Karpas-422 (cell line): ENCODE data around the gene HOXD9. TPM values are rescaled to one million over a fixed set of nuclear protein-coding genes. Genes with fewer than 3 reads are reported as not detected.

ENCODE experiments used
- DNase-seq: peaks from one replicate; pipeline ENCODE4 v3.0.0-alpha.2; 2015
- H2AFZ ChIP-seq: fragments of 200-600 bp; sonication (generic); 2 replicates; pipeline ENCODE4 v1.6.1; 2014; ENCODE audit warnings: antibody characterized with exemption, low read length, mixed read lengths
- H3K27ac ChIP-seq: fragments of 200-600 bp; sonication (generic); 2 replicates; pipeline ENCODE4 v1.5.1; 2014; ENCODE audit warnings: mild to moderate bottlenecking, low read length, moderate library complexity
- H3K27me3 ChIP-seq: fragments of 200-600 bp; sonication (generic); 2 replicates; pipeline ENCODE4 v1.6.1; 2014; ENCODE audit warnings: low read length, mixed read lengths
- H3K36me3 ChIP-seq: fragments of 200-600 bp; sonication (generic); 2 replicates; pipeline ENCODE4 v1.6.1; 2014; ENCODE audit warnings: low read length, mixed read lengths; ENCODE audit not compliant: insufficient read depth
- H3K4me1 ChIP-seq: fragments of 200-600 bp; sonication (generic); 2 replicates; pipeline ENCODE4 v1.6.1; 2014; ENCODE audit warnings: mild to moderate bottlenecking, low read length, mixed read lengths
- H3K4me2 ChIP-seq: fragments of 200-600 bp; sonication (generic); 2 replicates; pipeline ENCODE4 v1.6.1; 2014; ENCODE audit warnings: low read length, low read depth, mild to moderate bottlenecking; ENCODE audit not compliant: poor library complexity, severe bottlenecking
- H3K4me3 ChIP-seq: fragments of 200-600 bp; sonication (generic); 2 replicates; pipeline ENCODE4 v1.5.1; 2014; ENCODE audit warnings: mild to moderate bottlenecking, antibody characterized with exemption, low read length, mixed read lengths
- H3K79me2 ChIP-seq: fragments of 200-600 bp; sonication (generic); 2 replicates; pipeline ENCODE4 v1.6.1; 2014; ENCODE audit warnings: mild to moderate bottlenecking, low read length, mixed read lengths
- H3K9ac ChIP-seq: fragments of 200-600 bp; sonication (generic); 2 replicates; pipeline ENCODE4 v1.6.0; 2014; ENCODE audit warnings: low read length
- H3K9me2 ChIP-seq: fragments of 200-600 bp; sonication (generic), shearing (Covaris generic); replicated peaks from 2 replicates; pipeline ENCODE4 v1.6.0; 2014; ENCODE audit warnings: mild to moderate bottlenecking, low read length, moderate library complexity; ENCODE audit not compliant: insufficient read depth
- H3K9me3 ChIP-seq: fragments of 300-700, 200-600 bp; sonication (generic); 2 replicates; pipeline ENCODE4 v1.6.1; 2014; ENCODE audit warnings: low read length, mixed read lengths
- H4K20me1 ChIP-seq: fragments of 200-600 bp; sonication (generic); 2 replicates; pipeline ENCODE4 v1.6.1; 2014; ENCODE audit warnings: mild to moderate bottlenecking, antibody characterized with exemption, low read length, low read depth; ENCODE audit not compliant: insufficient read depth
- total RNA-seq: library from RNA; depleted of rRNA; stranded (reverse); fragments of >200 nt; shearing (Covaris generic); gene quantifications from 2 replicates; pipeline ENCODE4 v1.2.3, GENCODE V29; 2014; ENCODE audit warnings: low replicate concordance

HOXD9 gene
- total RNA-seq, 1 experiment from 2014 or later = not detected

DNA sequence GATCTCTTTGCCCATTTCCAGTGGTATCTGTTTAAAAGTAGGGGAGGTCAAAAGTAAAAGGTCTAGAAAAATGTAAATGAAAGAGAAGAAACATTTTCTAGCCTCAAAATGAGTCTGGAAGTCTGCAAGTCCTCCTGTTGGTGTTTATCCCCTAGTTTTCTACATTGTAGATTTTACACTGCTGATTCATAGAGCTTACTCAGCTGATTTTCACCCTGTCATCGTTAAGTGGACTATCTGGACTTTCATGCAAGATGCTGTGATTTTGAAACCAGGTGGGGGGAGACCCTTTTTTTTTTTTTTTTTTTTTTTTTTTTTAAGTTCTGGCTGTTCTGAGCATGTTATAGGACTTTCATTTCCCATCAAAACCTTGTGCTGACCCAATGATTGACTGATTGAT lies 44.9 kb downstream of the HOXD9 start:
- no peak overlapping the region for H3K9ac ChIP-seq
- no peaks in the 10 kb centered on the region for H3K9me3 ChIP-seq
- H3K4me2 ChIP-seq = no peak overlapping the region
- H3K9me2 ChIP-seq = no peaks in the 10 kb centered on the region
- no peaks in the 10 kb centered on the region for H3K79me2 ChIP-seq
- DNase-seq = no peak
- no peak overlapping the region for H3K27ac ChIP-seq
- H3K4me1 ChIP-seq = no peaks in the 10 kb centered on the region
- H3K27me3 ChIP-seq = no peaks in the 10 kb centered on the region
- no peaks in the 10 kb centered on the region for H3K36me3 ChIP-seq
- no peak overlapping the region for H2AFZ ChIP-seq
- no peaks in the 10 kb centered on the region for H4K20me1 ChIP-seq
- no peak overlapping the region for H3K4me3 ChIP-seq

DNA sequence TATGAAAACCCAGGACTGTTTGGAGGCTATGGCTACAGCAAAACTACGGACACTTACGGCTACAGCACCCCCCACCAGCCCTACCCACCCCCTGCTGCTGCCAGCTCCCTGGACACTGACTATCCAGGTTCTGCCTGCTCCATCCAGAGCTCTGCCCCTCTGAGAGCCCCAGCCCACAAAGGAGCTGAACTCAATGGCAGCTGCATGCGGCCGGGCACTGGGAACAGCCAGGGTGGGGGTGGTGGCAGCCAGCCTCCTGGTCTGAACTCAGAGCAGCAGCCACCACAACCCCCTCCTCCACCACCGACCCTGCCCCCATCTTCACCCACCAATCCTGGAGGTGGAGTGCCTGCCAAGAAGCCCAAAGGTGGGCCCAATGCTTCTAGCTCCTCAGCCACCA lies 46.7 kb downstream of the HOXD9 start:
- H3K9me3 ChIP-seq = no peaks in the 10 kb centered on the region
- no peak overlapping the region for H3K4me2 ChIP-seq
- no peak overlapping the region for H3K27ac ChIP-seq
- no peak overlapping the region for H3K9ac ChIP-seq
- H3K9me2 ChIP-seq = no peaks in the 10 kb centered on the region
- no peak for DNase-seq
- no peak overlapping the region for H3K4me3 ChIP-seq
- H2AFZ ChIP-seq = no peak overlapping the region
- no peaks in the 10 kb centered on the region for H3K36me3 ChIP-seq
- no peaks in the 10 kb centered on the region for H4K20me1 ChIP-seq
- H3K27me3 ChIP-seq = no peaks in the 10 kb centered on the region
- H3K4me1 ChIP-seq = peaks cover 8% of the 10 kb centered on the region
- no peaks in the 10 kb centered on the region for H3K79me2 ChIP-seq

DNA sequence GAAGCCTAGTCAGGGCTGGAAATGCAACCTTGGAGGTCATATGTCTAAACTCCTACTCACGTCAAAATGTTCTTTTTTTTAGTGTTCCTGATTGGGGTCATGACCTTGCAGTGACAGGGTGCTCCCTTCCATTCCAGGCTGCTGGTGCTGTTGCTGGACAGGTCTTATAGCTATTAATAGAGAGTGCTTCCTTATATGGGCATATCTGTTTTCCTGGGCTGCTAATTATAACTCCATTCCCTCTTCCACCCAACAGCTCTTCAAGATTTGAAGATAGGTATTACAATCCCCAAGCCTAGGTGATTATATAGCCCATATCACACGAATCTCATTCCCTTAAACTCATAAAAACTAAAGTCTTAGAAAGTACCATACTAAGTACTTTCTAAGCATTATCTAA lies 47.2 kb downstream of the HOXD9 start:
- no peak for DNase-seq
- H3K79me2 ChIP-seq = no peaks in the 10 kb centered on the region
- no peaks in the 10 kb centered on the region for H4K20me1 ChIP-seq
- no peaks in the 10 kb centered on the region for H3K27me3 ChIP-seq
- H3K9me2 ChIP-seq = no peaks in the 10 kb centered on the region
- peaks cover 14% of the 10 kb centered on the region for H3K4me1 ChIP-seq
- H3K9me3 ChIP-seq = no peaks in the 10 kb centered on the region
- no peak overlapping the region for H3K4me3 ChIP-seq
- no peak overlapping the region for H2AFZ ChIP-seq
- no peak overlapping the region for H3K9ac ChIP-seq
- no peak overlapping the region for H3K4me2 ChIP-seq
- no peak overlapping the region for H3K27ac ChIP-seq
- no peaks in the 10 kb centered on the region for H3K36me3 ChIP-seq

DNA sequence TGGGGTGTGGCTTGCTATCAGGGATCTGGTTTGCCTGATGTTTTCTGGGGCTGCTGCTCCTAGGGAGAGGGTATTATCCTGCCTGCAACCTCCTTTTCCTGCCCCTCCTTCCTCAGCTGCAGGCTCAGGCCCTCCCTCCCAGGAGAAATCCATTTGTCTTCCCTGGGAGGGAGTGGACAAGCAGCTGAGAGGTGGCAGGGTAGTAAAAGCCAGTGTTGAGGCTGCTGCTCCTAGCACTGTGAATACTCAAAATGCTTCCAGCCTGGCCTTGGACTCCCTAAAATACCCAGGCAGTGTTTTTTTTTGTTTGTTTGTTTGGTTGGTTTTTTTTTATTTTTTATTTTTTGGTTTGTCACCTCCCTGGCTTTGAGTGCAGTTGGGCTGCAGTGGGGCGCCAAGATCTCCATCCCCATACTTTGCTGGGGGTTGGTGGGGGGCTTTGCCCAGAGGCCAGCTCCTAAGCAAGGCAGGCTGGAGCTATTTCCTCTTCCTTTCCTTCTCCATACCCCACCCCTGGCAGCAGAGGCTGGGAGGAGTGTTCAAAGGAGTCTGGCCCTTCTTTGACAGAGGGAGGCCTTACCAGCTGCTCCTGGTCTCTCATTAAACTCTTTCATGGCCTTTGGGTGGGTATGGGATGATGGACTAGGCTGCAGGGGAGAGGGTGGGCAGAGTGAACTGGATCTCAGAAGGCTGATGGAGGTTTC lies 48.2 kb downstream of the HOXD9 start:
- no peak overlapping the region for H3K27ac ChIP-seq
- no peaks in the 10 kb centered on the region for H3K9me3 ChIP-seq
- no peak for DNase-seq
- no peak overlapping the region for H3K4me2 ChIP-seq
- peaks cover 24% of the 10 kb centered on the region for H3K4me1 ChIP-seq
- no peaks in the 10 kb centered on the region for H3K9me2 ChIP-seq
- H3K79me2 ChIP-seq = no peaks in the 10 kb centered on the region
- H3K4me3 ChIP-seq = no peak overlapping the region
- no peaks in the 10 kb centered on the region for H3K36me3 ChIP-seq
- H2AFZ ChIP-seq = no peak overlapping the region
- H4K20me1 ChIP-seq = no peaks in the 10 kb centered on the region
- no peak overlapping the region for H3K9ac ChIP-seq
- H3K27me3 ChIP-seq = no peaks in the 10 kb centered on the region

DNA sequence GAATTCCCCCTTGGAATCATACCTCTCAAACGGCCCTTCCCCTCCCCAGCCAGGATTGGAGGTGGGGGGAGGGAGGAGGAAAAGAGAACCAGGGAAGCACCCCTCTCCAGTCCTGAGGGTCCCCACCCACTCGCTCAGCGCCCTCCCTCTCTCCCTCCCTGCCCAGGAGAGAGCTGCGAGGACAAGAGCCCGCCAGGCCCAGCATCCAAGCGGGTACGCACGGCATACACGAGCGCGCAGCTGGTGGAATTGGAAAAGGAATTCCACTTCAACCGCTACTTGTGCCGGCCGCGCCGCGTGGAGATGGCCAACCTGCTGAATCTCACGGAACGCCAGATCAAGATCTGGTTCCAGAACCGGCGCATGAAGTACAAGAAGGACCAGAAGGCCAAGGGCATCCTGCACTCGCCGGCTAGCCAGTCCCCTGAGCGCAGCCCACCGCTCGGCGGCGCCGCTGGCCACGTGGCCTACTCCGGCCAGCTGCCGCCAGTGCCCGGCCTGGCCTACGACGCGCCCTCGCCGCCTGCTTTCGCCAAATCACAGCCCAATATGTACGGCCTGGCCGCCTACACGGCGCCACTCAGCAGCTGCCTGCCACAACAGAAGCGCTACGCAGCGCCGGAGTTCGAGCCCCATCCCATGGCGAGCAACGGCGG lies 49.0 kb downstream of the HOXD9 start:
- Histone ChIP-seq H3K36me3 (no peaks in the 10 kb centered on the region), H3K4me1 (peaks cover 31% of the 10 kb centered on the region), H3K9me3 (no peaks in the 10 kb centered on the region), H3K9me2 (no peaks in the 10 kb centered on the region), H3K4me3 (no peak overlapping the region), H4K20me1 (no peaks in the 10 kb centered on the region), H3K9ac (no peak overlapping the region), H3K27ac (no peak overlapping the region), H3K4me2 (no peak overlapping the region), H2AFZ (no peak overlapping the region), H3K79me2 (no peaks in the 10 kb centered on the region), H3K27me3 (no peaks in the 10 kb centered on the region)
- DNase-seq = no peak

DNA sequence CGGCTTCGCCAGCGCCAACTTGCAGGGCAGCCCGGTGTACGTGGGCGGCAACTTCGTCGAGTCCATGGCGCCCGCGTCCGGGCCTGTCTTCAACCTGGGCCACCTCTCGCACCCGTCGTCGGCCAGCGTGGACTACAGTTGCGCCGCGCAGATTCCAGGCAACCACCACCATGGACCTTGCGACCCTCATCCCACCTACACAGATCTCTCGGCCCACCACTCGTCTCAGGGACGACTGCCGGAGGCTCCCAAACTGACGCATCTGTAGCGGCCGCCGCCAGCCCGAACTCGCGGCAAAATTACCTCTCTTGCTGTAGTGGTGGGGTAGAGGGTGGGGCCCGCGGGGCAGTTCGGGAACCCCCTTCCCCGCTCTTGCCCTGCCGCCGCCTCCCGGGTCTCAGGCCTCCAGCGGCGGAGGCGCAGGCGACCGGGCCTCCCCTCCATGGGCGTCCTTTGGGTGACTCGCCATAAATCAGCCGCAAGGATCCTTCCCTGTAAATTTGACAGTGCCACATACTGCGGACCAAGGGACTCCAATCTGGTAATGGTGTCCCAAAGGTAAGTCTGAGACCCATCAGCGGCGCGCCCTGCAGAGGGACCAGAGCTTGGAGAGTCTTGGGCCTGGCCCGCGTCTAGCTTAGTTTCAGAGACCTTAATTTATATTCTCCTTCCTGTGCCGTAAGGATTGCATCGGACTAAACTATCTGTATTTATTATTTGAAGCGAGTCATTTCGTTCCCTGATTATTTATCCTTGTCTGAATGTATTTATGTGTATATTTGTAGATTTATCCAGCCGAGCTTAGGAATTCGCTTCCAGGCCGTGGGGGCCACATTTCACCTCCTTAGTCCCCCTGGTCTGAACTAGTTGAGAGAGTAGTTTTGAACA lies 49.7 kb downstream of the HOXD9 start:
- Histone ChIP-seq H3K9me2 (no peaks in the 10 kb centered on the region), H3K27ac (no peak overlapping the region), H3K4me3 (no peak overlapping the region), H3K4me1 (peaks cover 38% of the 10 kb centered on the region), H2AFZ (no peak overlapping the region), H3K79me2 (no peaks in the 10 kb centered on the region), H3K9me3 (no peaks in the 10 kb centered on the region), H3K9ac (no peak overlapping the region), H4K20me1 (no peaks in the 10 kb centered on the region), H3K36me3 (no peaks in the 10 kb centered on the region), H3K4me2 (no peak overlapping the region), H3K27me3 (no peaks in the 10 kb centered on the region)
- no peak for DNase-seq

DNA sequence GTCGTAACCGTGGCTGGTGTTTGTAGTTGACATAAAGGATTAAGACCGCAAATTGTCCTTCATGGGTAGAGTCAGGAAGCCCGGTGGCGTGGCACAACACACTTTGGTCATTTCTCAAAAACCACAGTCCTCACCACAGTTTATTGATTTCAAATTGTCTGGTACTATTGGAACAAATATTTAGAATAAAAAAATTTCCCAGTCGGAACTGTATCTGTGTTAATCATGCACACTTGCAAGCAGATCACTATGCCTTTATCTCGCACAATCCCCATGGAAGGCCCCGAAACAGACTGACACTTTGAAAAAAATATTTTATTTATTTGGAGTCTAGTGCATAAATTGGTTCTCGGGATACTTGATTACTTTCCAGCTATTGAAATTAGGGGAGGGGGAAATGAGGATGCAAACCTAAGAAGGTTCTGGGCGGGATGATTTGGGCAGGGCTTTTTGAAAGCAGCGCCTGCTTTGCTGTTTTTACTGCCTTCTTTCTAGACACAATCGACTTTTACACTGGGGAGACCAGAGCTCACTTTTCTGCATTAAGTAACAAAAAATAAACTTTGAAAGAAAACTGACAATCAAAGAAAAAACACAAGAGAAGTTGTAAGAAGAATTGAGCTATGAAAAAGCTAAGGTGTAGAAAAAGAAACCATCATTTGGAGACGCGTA lies 50.5 kb downstream of the HOXD9 start:
- Histone ChIP-seq H4K20me1 (no peaks in the 10 kb centered on the region), H2AFZ (no peak overlapping the region), H3K27ac (no peak overlapping the region), H3K4me1 (peaks cover 41% of the 10 kb centered on the region), H3K27me3 (no peaks in the 10 kb centered on the region), H3K9ac (no peak overlapping the region), H3K4me3 (no peak overlapping the region), H3K79me2 (no peaks in the 10 kb centered on the region), H3K4me2 (peak overlapping the region; percentile 81), H3K36me3 (no peaks in the 10 kb centered on the region), H3K9me2 (no peaks in the 10 kb centered on the region), H3K9me3 (no peaks in the 10 kb centered on the region)
- no peak for DNase-seq
